CD1c-positive myeloid dendritic cell (primary cell): ENCODE measurements around the gene KIF11.

Source experiments
- DNase-seq: peaks from one replicate; pipeline ENCODE4 v3.0.0-alpha.2; 2016; ENCODE audit errors: extremely low spot score

Gene KIF11

GRCh38 chr10:92702301-92702916 is 109.5 kb downstream of the KIF11 start:
- DNase-seq: no peak
